Measurements from ENCODE around the gene ZNF766. TPM values are rescaled to one million over a fixed set of nuclear protein-coding genes. Genes with fewer than 3 reads are reported as not detected.
"Not testable (repeated sequence)": the region's sequence is repeated elsewhere in the genome, so short reads cannot be mapped to it uniquely, and the experiment has no call there.

The ZNF766 gene
- total RNA-seq, 2 experiments from 2014 or later = 20.6 to 25.8 TPM

DNA sequence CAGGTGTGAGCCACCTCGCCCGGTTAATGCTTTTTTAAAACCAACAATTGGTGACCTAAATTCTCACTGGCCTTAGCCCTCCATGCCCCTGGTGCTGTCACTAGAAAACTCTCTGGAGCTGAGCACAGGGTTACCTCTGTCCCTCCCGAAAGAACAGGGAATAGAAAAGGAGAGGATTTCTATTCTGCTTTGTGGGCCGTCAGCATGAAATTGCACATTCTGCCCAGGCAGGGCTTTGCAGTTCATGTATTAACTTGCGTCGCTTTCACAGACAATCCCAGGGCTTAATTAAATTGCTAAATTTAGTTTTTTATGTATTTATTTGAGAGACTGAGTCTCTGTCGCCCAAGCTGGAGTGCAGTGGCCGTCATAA lies 27.0 kb downstream of the ZNF766 start:
- H3K36me3 Mint-ChIP-seq = peaks cover 71% of the 10 kb centered on the region
- CTCF ChIA-PET = no interaction called here

DNA sequence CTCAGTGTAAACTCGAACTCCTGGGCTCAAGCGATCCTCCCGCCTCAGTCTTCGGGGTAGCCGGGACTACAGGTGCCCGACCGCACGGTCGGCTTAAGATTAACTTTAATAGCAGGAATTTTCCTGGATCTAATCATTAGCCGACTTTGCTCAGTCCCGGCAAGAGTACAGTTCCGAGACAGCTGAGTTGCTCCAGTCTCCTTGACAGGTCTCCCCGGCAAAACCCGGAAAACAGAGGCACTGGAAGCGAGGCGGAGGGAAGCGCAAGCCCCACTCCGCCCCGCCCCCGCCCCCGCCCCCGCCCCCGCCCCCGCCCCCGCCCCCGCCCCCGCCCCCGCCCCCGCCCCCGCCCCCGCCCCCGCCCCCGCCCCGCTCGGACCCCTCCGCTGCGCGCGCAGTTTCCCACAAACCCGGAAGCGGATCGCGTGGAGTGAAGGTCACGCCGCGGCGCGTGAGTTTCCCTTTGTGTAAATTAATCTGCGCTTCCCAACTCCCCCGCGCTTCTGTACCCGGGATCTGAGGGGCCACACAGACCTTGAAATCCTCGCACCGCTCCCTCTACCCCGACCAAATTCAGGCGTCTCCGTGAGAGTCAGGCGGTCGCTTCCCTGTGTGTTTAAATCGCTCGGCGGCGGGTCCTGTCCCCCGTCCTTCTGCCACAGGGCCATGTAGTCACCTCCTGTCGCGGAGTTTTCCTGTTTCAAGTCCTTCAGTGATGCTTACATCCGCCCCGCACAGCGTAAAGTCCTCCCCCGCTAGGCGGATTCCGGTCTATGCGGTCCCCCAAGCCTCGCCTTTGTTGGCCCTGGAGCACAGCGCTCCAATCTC lies 27.6 kb downstream of the ZNF766 start, which contains the start of gene ZNF480:
ZNF480 (plus strand) TSS at position 397 of the 828 bp plus-strand sequence. CDS start 3,244 bp downstream, outside the sequence.
- peaks cover 28% of the 10 kb centered on the region for H3K9me3 Mint-ChIP-seq (ENCODE audit: low read depth)
- peak; percentile 84 for ATAC-seq
- peaks cover 72% of the 10 kb centered on the region for H3K36me3 Mint-ChIP-seq
- peak within 1 kb of the TSS; percentile 93 for H3K4me3 Mint-ChIP-seq
- CTCF ChIA-PET = no interaction called here
- peaks cover 19% of the 10 kb centered on the region for H3K4me1 Mint-ChIP-seq
- peak within 1 kb of the TSS; percentile 95 for H3K27ac Mint-ChIP-seq
- peak; percentile 86 for DNase-seq
- H3K27me3 Mint-ChIP-seq = no peaks in the 10 kb centered on the region

More for the DNA sequence above, 27.0 kb downstream of the ZNF766 start:
- Mint-ChIP-seq H3K4me3 (peak overlapping the region; percentile 93), H3K4me1 (peaks cover 19% of the 10 kb centered on the region), H3K27me3 (no peaks in the 10 kb centered on the region), H3K9me3 (ENCODE audit: low read depth) (peaks cover 30% of the 10 kb centered on the region), H3K27ac (peak overlapping the region; percentile 77)
- peak; percentile 13 for ATAC-seq
- peak; percentile 41 for DNase-seq

DNA sequence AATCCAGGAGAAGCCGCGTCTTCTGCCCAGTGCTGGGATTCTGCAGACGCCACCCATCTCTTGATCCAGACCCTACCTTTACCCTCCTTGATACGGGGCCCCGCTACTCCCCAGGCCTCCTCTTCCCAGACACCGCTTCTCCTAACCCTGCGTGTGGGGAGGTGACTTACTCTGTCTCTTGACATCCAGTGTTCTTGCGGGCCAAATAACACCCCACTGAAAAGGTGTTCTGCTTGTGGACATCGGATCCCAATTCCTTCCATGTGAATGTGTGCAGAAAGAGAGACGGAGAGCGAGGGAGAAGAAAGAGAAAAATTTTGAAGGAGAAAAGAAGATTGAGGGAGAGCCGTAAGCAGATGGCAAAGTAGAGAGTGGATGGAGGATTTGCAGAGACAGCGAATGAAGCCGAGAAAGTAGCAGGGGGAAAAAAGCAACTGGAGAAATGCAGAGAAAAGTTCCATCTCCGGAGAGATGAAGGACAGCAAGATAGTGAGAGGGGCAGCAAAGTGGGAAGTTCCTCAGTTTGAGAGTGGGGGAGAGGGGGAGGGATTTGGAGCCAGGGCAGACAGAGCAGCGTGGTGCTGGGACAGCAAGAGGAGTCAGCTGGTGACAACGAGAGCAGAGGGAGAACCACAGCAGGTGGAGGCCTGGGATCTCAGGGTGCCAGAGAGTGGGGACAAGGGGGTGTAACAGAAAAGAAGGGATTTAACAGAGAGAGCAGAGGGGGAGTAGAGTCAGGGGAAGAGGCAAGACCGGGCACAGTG lies 28.4 kb downstream of the ZNF766 start:
- H3K27ac Mint-ChIP-seq = peak overlapping the region; percentile 95
- peaks cover 27% of the 10 kb centered on the region for H3K9me3 Mint-ChIP-seq (ENCODE audit: low read depth)
- H3K36me3 Mint-ChIP-seq = peaks cover 72% of the 10 kb centered on the region
- H3K27me3 Mint-ChIP-seq = no peaks in the 10 kb centered on the region
- CTCF ChIA-PET = interaction anchor here (0.7 to 1.0 kb wide), 2 partner anchors 24 to 394 kb away, joined by 3 read pairs; no protein-coding TSS in a partner anchor
- peaks cover 19% of the 10 kb centered on the region for H3K4me1 Mint-ChIP-seq
- H3K4me3 Mint-ChIP-seq = peak overlapping the region; percentile 93
- ATAC-seq (no peak), DNase-seq (no peak)

DNA sequence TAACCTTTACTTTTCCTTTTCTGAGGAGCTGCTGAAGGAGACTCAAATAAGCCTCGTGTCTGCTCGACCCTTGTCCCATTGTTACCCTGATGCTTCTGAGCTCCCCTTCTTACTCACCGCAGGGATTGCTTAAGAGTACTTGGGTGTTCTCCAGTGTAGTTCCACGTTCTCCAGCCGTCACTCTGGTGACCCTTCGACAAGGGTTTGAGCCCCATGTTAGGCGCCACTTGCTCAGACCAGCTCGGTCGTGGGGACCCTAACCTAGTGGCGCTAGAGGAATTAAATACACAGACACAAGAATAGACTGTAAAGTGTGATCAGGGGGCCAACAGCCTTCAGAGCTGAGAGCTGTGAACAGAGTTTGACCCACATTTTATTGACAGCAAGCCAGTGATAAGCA lies 37.9 kb downstream of the ZNF766 start:
- DNase-seq = no peak
- Mint-ChIP-seq H3K27ac (no peak overlapping the region), H3K36me3 (peaks cover 83% of the 10 kb centered on the region), H3K4me3 (no peak overlapping the region), H3K9me3 (ENCODE audit: low read depth) (peaks cover 39% of the 10 kb centered on the region), H3K27me3 (no peaks in the 10 kb centered on the region), H3K4me1 (no peaks in the 10 kb centered on the region)
- ATAC-seq = no peak
- CTCF ChIA-PET = no interaction called here

DNA sequence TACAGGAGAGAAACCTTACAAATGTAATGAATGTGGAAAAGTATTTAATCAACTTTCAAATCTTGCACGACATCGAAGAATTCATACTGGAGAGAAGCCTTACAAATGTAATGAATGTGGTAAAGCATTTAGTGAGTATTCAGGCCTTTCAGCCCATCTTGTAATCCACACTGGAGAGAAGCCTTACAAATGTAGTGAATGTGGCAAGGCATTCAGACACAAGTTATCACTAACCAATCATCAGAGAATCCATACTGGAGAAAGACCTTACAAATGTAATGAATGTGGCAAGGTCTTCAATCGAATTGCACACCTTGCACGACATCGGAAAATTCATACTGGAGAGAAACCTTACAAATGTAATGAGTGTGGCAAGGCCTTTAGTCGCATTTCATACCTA lies 53.0 kb downstream of the ZNF766 start:
- CTCF ChIA-PET = no interaction called here
- H3K4me1 Mint-ChIP-seq = no peaks in the 10 kb centered on the region
- no peak for DNase-seq
- peaks cover 61% of the 10 kb centered on the region for H3K9me3 Mint-ChIP-seq (ENCODE audit: low read depth)
- no peaks in the 10 kb centered on the region for H3K27me3 Mint-ChIP-seq
- ATAC-seq = no peak
- peaks cover 70% of the 10 kb centered on the region for H3K36me3 Mint-ChIP-seq
- H3K4me3 Mint-ChIP-seq = no peak overlapping the region
- no peak overlapping the region for H3K27ac Mint-ChIP-seq

DNA sequence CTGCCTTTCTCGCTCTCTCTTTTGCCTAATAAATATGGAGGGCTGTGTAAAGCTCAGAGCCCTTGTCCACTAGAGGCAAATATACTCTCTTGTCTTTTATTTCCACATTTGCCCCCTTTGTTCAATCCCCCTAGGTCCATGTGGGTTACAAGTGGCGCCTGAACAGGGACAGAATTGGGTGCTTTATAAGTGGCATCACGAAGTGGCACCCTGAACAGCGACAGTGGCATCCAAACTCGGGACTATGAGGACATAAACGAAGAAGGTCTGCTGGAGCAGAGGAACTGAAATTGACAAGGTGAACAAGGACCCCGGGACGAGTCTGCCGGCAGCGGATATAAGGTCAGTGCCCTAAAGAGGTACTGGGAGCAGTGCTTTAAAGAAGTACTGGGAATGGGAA lies 62.4 kb downstream of the ZNF766 start:
- H3K4me1 Mint-ChIP-seq = peaks cover 7% of the 10 kb centered on the region
- ATAC-seq (no peak), DNase-seq (no peak)
- CTCF ChIA-PET = no interaction called here
- H3K27me3 Mint-ChIP-seq = no peaks in the 10 kb centered on the region
- peaks cover 34% of the 10 kb centered on the region for H3K9me3 Mint-ChIP-seq (ENCODE audit: low read depth)
- H3K4me3 Mint-ChIP-seq = no peak overlapping the region
- H3K27ac Mint-ChIP-seq = no peak overlapping the region
- peaks cover 15% of the 10 kb centered on the region for H3K36me3 Mint-ChIP-seq

DNA sequence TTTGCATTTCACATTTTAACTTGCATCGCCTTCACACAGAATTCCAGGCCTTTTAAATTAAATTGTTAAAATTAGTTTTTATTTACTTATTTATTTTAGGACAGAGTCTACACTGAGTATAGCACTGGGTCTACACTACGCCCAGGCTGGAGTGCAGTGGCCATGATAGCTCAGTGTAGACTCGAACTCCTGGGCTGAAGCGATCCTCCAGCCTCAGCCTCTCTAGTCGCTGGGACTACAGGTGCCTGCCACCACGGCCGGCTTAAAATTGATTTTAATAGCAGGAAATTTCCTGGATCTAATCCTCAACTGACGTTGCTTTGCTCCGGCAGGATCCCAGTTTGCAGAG lies 66.4 kb downstream of the ZNF766 start:
- Mint-ChIP-seq H3K27ac (peak overlapping the region; percentile 95), H3K4me3 (peak overlapping the region; percentile 95), H3K9me3 (ENCODE audit: low read depth) (peaks cover 35% of the 10 kb centered on the region), H3K4me1 (peaks cover 14% of the 10 kb centered on the region), H3K27me3 (no peaks in the 10 kb centered on the region), H3K36me3 (peaks cover 22% of the 10 kb centered on the region)
- DNase-seq (no peak), ATAC-seq (peak; percentile 54)
- CTCF ChIA-PET = no interaction called here

DNA sequence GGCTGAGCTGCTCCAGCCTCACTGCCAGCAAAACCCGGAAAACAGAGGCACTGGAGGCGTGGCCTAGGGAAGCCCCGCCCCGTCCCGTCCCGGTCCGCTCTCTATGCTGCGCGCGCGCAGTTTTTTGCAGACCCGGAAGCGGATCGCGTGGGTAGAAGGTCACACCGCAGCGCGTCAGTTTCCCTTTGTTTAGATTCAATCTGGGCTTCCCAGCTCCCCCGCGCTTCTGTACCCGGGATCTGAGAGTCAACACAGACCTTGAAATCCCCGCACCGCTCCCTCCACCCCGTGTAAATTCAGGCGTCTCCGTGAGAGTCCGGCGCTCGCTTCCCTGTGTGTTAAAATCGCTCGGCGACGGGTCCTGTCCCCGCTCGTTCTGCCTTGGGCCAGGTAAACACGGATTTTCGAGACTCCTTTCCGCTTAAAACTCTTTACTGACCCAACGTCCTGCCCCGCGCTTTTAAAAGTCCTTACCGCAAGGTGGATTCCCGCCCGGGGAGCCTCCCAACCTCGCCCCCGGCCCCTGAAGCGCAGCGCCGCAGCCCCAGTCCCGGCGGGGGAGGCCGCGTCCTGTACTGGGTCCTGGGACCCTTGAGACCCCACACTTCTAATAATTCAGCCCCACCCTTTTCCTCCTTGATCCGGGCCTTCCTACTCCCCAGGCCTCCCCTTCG lies 66.9 kb downstream of the ZNF766 start, which contains the start of gene ZNF610:
ZNF610 (plus strand) TSS at position 127 of the 674 bp plus-strand sequence. CDS start 12,930 bp downstream, outside the sequence.
- Mint-ChIP-seq H3K4me3 (peak within 1 kb of the TSS; percentile 95), H3K9me3 (ENCODE audit: low read depth) (peaks cover 33% of the 10 kb centered on the region)

DNA sequence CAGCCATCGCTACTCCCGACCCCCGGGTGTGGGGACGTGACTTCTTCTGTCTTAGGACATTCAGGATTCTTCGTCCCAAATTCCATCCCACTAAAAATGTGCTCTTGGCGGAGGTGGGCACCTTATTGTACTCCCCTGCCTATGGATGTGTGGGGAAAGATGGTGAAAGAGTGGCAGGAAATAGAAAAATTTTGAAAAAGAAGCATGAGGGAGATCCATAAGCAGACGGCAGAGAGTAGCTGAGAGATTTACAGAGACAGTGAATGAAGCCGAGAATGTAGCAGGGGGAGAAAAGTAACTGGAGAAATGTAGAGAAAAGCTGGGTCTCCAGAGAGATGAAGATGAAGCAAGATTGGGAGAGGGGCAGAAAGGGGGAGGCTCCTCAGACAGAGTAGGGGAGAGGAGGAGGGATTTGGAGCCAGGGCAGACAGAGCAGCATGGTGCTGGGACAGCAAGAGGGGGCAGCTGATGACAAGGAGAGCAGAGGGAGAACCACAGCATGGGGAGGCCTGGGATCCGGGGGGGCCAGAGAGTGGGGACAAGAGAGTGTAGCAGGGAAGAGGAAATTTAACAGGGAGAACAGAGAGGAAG lies 67.5 kb downstream of the ZNF766 start:
- H3K4me1 Mint-ChIP-seq = peaks cover 14% of the 10 kb centered on the region
- ATAC-seq (no peak), DNase-seq (no peak)
- H3K27ac Mint-ChIP-seq = peak overlapping the region; percentile 95
- CTCF ChIA-PET = interaction anchor here (0.7 kb wide), 1 partner anchor 232 kb away, joined by 3 read pairs; no protein-coding TSS in a partner anchor
- peak overlapping the region; percentile 95 for H3K4me3 Mint-ChIP-seq
- peaks cover 29% of the 10 kb centered on the region for H3K9me3 Mint-ChIP-seq (ENCODE audit: low read depth)
- H3K36me3 Mint-ChIP-seq = peaks cover 25% of the 10 kb centered on the region
- H3K27me3 Mint-ChIP-seq = no peaks in the 10 kb centered on the region

More for the DNA sequence above, 66.9 kb downstream of the ZNF766 start, which contains the start of gene ZNF610:
- Mint-ChIP-seq H3K27me3 (no peaks in the 10 kb centered on the region), H3K36me3 (peaks cover 25% of the 10 kb centered on the region), H3K4me1 (peaks cover 14% of the 10 kb centered on the region), H3K27ac (peak within 1 kb of the TSS; percentile 95)
- peak; percentile 97 for ATAC-seq
- CTCF ChIA-PET = interaction anchor here (0.7 kb wide), 1 partner anchor 232 kb away, joined by 3 read pairs; no protein-coding TSS in a partner anchor
- peak; percentile 92 for DNase-seq

DNA sequence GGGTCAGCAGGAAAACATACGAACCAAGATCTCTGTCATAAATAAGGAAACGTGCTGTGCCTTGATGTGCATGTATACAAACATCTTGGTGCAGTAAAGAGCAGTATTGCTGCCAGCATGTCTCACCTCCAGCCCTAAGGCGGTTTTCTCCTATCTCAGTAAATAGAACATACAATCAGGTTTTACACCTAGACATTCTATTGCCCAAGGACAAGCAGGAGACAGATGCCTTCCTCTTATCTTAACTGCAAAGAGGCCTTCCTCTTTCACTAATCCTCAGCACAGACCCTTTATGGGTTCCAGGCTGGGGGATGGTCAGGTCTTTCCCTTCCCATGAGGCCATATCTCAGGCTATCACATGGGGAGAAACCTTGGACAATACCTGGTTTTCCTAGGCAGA lies 69.6 kb downstream of the ZNF766 start:
- peaks cover 20% of the 10 kb centered on the region for H3K9me3 Mint-ChIP-seq (ENCODE audit: low read depth)
- ATAC-seq, H3K27me3 Mint-ChIP-seq, DNase-seq, H3K27ac Mint-ChIP-seq, H3K4me3 Mint-ChIP-seq, CTCF ChIA-PET: not testable (repeated sequence)
- H3K36me3 Mint-ChIP-seq = peaks cover 22% of the 10 kb centered on the region
- H3K4me1 Mint-ChIP-seq = peaks cover 14% of the 10 kb centered on the region

DNA sequence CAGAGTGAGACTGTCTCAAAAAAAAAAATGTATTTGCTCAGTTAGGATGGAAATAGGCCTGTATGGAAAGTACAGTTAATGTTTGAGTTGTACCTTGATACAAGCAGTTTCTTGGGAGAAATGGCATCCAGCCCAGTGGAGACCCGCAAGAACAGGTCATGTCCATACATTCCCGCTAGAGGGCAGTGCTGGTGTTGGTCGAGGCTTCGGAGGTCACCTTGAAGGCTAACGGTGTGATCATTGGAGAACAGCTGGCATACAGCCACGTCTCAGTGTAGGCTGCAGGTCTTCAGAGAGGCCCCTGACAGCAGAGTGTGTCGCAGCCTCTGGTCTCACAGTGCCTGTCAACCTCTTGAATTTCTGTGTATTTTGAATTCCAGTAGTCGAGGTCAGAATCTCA lies 74.2 kb downstream of the ZNF766 start:
- ATAC-seq = peak; percentile 60
- Mint-ChIP-seq H3K27ac (no peak overlapping the region), H3K9me3 (ENCODE audit: low read depth) (peaks cover 16% of the 10 kb centered on the region), H3K4me1 (no peaks in the 10 kb centered on the region), H3K27me3 (no peaks in the 10 kb centered on the region), H3K36me3 (peaks cover 11% of the 10 kb centered on the region), H3K4me3 (no peak overlapping the region)
- DNase-seq = peak; percentile 55
- CTCF ChIA-PET = no interaction called here

DNA sequence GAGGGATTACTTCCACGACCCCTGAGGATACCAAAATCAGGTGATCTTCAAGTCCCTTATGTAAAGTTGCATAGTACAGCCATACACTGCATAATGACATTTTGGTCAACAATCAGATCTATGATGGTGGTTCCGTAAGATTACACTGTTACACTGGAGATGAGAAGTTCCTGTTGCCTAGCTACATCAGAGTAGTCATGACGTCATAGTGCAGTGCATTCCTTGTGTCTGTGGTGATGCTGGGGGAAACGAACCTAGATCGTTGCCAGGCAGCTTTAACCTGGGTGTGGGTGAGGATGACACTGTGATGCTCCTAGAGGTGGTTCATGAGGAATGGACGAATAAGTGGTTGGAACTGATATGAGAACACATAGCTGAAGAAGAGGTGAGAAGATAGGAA lies 75.8 kb downstream of the ZNF766 start:
- no peak overlapping the region for H3K4me3 Mint-ChIP-seq
- no peaks in the 10 kb centered on the region for H3K27me3 Mint-ChIP-seq
- CTCF ChIA-PET = interaction anchor here (1.2 kb wide), 1 partner anchor 25 kb away, joined by 3 read pairs; the partner anchor contains the start of gene ZNF880
- H3K4me1 Mint-ChIP-seq = no peaks in the 10 kb centered on the region
- no peak for DNase-seq
- H3K9me3 Mint-ChIP-seq (ENCODE audit: low read depth) = peaks cover 19% of the 10 kb centered on the region
- peaks cover 19% of the 10 kb centered on the region for H3K36me3 Mint-ChIP-seq
- H3K27ac Mint-ChIP-seq = no peak overlapping the region
- ATAC-seq = no peak

Measured in activated CD8-positive, alpha-beta memory T cell treated with anti-CD3 and anti-CD28 coated beads, Interleukin-2, amount 10 ng/mL, durations not matched to agents 7 days and 5 days (primary cell).